ENCODE data around the gene CFHR2.

DNA sequence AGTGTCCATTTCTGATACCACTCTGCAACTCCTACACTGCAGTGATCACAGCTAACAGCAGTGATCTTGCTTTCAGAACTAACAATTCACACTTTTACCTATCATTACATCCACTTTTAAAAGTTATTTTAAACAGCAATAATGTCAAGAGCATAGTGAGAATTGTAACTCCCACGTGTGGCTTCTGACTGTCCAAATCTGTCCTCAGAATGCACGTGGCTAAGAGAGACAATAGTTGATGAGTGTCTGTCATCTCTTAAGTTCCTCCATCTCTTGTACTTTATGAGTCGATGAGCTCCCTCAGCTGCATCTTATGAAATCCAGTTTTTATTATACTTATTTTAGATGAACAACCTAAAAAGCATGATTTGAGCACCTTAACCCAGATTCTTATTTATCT, 17.3 kb downstream of the CFHR2 start:
- TF ChIP-seq POLR2A (IDR thresholded peaks at IDR 0.05; ENCODE audit: low read length) = no peak
- no peak for TF ChIP-seq GATA1 (IDR thresholded peaks at IDR 0.05; ENCODE audit: low read depth, low read length)

All from erythroblast (primary cell).